Subcutaneous adipose tissue (tissue), 4 donors: ENCODE data around the gene OR56B4. TPM values are rescaled to one million over a fixed set of nuclear protein-coding genes. Genes with fewer than 3 reads are reported as not detected.
"Not testable (repeated sequence)": the region's sequence is repeated elsewhere in the genome, so short reads cannot be mapped to it uniquely, and the experiment has no call there.

Experiments used
- CTCF ChIP-seq: fragments of 450-650 bp; IDR thresholded peaks from one replicate; pipeline ENCODE4 v1.5.1; 2016; ENCODE audit warnings: low read depth, mild to moderate bottlenecking, control low read depth, antibody characterized with exemption, moderate library complexity
- total RNA-seq, 4 donors: library from RNA; depleted of rRNA; stranded (reverse); fragments of >200 nt; gene quantifications; one replicate each; pipeline ENCODE4 v1.1.0, GENCODE V29; 2016

The OR56B4 gene
- not detected for total RNA-seq

GRCh38 chr11:6107384-6107783 lies at the start of gene OR56B4:
Gene OR56B4 (plus strand): TSS chr11:6107684. CDS start chr11:6107779, 95 bp downstream.
- TF ChIP-seq CTCF = not testable (repeated sequence)

- TF ChIP-seq CTCF = no peak
Measured at GRCh38 chr11:6061475-6061874, 46.0 kb upstream of the OR56B4 start.

GRCh38 chr11:6062691-6063358 lies 44.7 kb upstream of the OR56B4 start:
- TF ChIP-seq CTCF = no peak

GRCh38 chr11:6067502-6067901 lies 40.0 kb upstream of the OR56B4 start:
- TF ChIP-seq CTCF = no peak

GRCh38 chr11:6077723-6078122 lies 29.8 kb upstream of the OR56B4 start:
- no peak for TF ChIP-seq CTCF

GRCh38 chr11:6079463-6079862 lies 28.0 kb upstream of the OR56B4 start:
- TF ChIP-seq CTCF = no peak

GRCh38 chr11:6083129-6083528 lies 24.4 kb upstream of the OR56B4 start:
- TF ChIP-seq CTCF = no peak
